Measurements from ENCODE around the gene RTN4RL2. TPM values are rescaled to one million over a fixed set of nuclear protein-coding genes. Genes with fewer than 3 reads are reported as not detected.
"Not testable (repeated sequence)": the region's sequence is repeated elsewhere in the genome, so short reads cannot be mapped to it uniquely, and the experiment has no call there.

RTN4RL2 gene
- total and polyA plus RNA-seq, 10 of the 15 experiments (the other 5 are each of a cell fraction or from before 2014, with no cell fraction given): 0.14 to 1.1 (median 0.52) TPM; not detected in 4

DNA sequence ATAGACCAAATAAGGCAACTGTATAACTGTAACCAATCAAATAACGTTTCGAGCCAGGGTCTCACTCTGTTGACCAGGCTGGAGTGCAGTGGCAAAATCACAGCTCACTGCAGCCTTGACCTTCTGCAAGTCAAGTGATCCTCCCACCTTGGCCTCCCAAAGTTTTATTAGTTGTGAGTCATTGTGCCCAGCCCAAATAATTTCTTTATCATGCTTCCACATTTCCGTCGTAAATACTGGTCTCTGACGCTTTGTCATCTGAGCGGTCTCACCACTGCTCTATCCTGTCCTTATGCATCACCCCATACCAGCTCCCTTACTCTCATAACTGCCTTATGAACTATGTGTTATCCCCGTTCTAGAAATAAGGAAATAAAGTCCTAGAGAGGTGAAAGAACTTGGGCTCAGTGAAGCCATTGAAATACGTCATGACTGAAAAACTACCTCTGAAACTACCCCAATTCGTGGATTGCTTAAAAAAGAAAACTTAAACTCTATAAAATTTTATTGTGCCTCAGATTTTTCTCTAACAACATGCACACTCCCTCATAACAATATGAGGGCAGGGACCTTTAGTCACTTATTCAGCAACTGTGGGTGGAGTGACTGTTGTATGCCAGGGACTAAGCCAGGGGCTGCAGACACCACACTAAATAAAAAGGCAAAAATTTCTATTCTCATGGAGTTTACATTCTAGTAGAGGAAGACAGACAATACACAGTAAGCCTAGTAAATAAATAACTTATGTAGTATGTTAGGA lies 15.8 kb upstream of the RTN4RL2 start (continued):
- TF ChIP-seq, protein P1, sequence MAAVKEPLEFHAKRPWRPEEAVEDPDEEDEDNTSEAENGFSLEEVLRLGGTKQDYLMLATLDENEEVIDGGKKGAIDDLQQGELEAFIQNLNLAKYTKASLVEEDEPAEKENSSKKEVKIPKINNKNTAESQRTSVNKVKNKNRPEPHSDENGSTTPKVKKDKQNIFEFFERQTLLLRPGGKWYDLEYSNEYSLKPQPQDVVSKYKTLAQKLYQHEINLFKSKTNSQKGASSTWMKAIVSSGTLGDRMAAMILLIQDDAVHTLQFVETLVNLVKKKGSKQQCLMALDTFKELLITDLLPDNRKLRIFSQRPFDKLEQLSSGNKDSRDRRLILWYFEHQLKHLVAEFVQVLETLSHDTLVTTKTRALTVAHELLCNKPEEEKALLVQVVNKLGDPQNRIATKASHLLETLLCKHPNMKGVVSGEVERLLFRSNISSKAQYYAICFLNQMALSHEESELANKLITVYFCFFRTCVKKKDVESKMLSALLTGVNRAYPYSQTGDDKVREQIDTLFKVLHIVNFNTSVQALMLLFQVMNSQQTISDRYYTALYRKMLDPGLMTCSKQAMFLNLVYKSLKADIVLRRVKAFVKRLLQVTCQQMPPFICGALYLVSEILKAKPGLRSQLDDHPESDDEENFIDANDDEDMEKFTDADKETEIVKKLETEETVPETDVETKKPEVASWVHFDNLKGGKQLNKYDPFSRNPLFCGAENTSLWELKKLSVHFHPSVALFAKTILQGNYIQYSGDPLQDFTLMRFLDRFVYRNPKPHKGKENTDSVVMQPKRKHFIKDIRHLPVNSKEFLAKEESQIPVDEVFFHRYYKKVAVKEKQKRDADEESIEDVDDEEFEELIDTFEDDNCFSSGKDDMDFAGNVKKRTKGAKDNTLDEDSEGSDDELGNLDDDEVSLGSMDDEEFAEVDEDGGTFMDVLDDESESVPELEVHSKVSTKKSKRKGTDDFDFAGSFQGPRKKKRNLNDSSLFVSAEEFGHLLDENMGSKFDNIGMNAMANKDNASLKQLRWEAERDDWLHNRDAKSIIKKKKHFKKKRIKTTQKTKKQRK (IDR thresholded peaks at IDR 0.05; ENCODE audit: low read depth, low read length): no peak
- TF ChIP-seq CBX5 (IDR thresholded peaks at IDR 0.05; ENCODE audit: low read depth) (no peak), MEF2B (IDR thresholded peaks at IDR 0.05; ENCODE audit: partially characterized antibody, poor library complexity, severe bottlenecking) (no peak)

DNA sequence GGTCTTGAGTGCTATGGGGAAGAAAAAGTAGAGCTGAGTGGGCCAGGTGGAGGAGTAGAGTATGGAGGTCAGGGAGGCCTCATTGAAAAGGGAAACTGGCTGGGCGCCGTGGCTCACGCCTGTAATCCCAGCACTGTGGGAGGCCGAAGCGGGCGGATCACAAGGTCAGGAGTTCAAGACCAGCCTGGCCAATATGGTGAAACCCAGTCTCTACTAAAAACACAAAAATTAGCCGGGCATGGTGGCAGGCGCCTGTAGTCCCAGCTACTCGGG lies 15.3 kb upstream of the RTN4RL2 start:
- H3K9me3 ChIP-seq (replicated peaks; ENCODE audit: control insufficient read depth, insufficient read depth, low read length); H3K4me1 ChIP-seq (ENCODE audit: control insufficient read depth, insufficient read depth, low read length); in situ Hi-C loops (cut with MboI); H3K9ac ChIP-seq (ENCODE audit: control insufficient read depth, insufficient read depth, low read length); H2AFZ ChIP-seq (ENCODE audit: control insufficient read depth, low read depth, low read length); H4K20me1 ChIP-seq (ENCODE audit: control insufficient read depth, insufficient read depth); POLR2A ChIA-PET; intact Hi-C loops (cut with micrococcal nuclease; ENCODE audit: unreplicated experiment); H3K4me2 ChIP-seq (ENCODE audit: control insufficient read depth, insufficient read depth); H3K4me3 ChIP-seq; FAIRE-seq; H3K27me3 ChIP-seq (replicated peaks in 1 of 2; ENCODE audit: control insufficient read depth in 2 of 2, insufficient read depth in 2 of 2, low read length in 1 of 2); DNase-seq (ENCODE audit: low read depth, low spot score); BruUV-seq (replicated peaks); ATAC-seq; H3K36me3 ChIP-seq (ENCODE audit: control insufficient read depth in 2 of 2, insufficient read depth in 2 of 2, low read length in 1 of 2); H3K79me2 ChIP-seq (ENCODE audit: control insufficient read depth, insufficient read depth, low read length); H3K27ac ChIP-seq (ENCODE audit: control insufficient read depth, insufficient read depth): not testable (repeated sequence)
- ChIA-PET CTCF (interaction anchor here (8.0 kb wide), 1 partner anchor 12 kb away, joined by 38 read pairs; no protein-coding TSS in a partner anchor), SMC1A (ENCODE audit: uncharacterized antibody, unreplicated experiment) (interaction anchor here (1.1 kb wide), 1 partner anchor 82 kb away, joined by 3 read pairs; no protein-coding TSS in a partner anchor), RAD21 (ENCODE audit: unreplicated experiment) (interaction anchor here (1.1 kb wide), 1 partner anchor 48 kb away, joined by 3 read pairs; no protein-coding TSS in a partner anchor)
- WGBS (ENCODE audit: insufficient coverage, insufficient replicate concordance, low lambda C conversion rate, missing lambda C conversion rate): 61% methylated on average over 9 of the region's 9 CpGs

All from GM12878 (cell line).